HG02571 (cell line): ENCODE results near the gene RASGRP2.

Experiments
- ATAC-seq: cut with Tn5 transposase; IDR thresholded peaks from one replicate; pipeline ENCODE4 v1.9.1; 2021; ENCODE audit warnings: mild to moderate bottlenecking, moderate library complexity; ENCODE audit not compliant: unreplicated experiment

Gene RASGRP2

DNA sequence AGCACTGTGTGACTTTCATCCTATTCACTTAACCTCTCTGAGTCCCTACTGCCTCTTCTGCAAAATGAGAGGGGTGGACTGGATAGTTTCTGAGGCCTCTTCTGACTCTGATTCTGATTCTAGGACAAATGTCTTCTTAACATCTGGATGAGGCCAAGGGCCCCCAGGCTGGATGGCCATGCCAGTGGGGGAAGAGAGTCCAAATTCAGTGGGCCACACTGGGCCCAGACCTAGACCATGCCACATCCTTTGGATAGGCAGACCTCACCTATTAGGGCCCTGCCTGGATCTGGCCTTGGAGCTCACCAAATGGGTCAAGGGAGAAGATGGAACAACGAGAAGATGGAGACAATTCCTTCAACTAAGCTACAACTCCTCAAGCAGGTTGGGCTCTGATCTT, 45.5 kb downstream of the RASGRP2 start:
- ATAC-seq = no peak

GRCh38 chr11:64697663-64698375, 46.1 kb downstream of the RASGRP2 start:
- ATAC-seq = no peak

DNA sequence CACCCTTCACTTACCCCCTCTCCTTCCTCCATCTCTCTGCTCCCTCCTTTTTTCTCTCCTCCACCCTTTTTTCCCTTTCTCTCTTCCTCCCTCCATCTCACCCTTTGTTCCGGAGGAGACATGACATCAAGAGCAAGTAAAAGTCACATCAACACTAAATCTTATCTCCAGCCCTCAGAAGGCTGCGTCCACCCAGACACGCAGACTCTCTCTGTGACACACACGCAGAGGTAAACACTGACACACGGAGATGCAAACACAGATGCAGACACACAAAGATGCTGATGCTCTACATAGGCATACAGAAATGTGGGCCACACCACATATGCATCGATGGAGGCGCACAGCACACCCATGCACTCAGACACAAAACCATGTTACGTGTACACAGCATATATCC, 47.9 kb downstream of the RASGRP2 start:
- ATAC-seq = no peak

DNA sequence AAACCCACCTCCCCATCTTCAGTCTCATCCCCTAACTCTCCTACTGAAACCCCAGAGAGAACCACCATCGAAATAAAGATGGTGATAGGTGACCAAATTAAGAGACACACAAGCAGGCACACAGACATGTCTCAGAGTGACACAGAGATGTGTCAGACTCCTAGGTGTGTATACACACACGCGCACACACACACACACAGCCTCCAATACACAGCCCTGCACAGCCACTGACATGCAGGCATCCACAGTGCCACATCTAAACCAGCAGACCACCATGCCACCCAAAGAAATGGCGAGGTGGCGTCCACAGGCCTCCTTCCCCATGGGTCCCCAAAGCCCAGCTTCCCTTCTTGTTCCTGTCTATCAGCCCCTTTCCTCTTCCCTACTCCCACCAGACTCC, 48.4 kb downstream of the RASGRP2 start:
- ATAC-seq = no peak

DNA sequence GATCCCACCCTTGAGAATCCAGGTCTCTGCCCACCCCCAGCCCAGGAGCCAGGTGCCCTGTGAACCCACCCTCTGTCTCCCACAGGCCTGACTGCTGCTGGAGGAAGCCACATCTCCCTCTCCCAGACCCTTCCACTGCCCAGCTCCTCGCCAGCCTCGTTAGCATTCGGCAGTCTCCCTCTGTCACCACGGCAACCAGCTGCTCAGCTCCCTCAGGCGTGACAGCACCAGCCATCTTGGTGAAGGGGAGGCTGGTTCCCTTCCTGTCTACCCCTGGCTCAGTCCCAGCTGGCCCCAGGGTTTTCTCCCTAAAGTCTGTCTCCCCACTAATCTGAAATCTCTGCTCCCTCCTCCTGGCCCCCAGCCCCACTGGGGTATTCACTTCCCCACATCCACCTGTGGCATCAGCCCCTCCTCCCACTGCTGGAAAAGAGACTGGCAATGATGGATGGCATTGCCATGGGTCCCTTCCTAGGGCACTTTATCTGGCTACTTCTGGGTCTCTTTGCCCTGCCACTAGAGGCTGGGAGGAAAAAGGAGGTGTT, 49.0 kb downstream of the RASGRP2 start:
- no peak for ATAC-seq

DNA sequence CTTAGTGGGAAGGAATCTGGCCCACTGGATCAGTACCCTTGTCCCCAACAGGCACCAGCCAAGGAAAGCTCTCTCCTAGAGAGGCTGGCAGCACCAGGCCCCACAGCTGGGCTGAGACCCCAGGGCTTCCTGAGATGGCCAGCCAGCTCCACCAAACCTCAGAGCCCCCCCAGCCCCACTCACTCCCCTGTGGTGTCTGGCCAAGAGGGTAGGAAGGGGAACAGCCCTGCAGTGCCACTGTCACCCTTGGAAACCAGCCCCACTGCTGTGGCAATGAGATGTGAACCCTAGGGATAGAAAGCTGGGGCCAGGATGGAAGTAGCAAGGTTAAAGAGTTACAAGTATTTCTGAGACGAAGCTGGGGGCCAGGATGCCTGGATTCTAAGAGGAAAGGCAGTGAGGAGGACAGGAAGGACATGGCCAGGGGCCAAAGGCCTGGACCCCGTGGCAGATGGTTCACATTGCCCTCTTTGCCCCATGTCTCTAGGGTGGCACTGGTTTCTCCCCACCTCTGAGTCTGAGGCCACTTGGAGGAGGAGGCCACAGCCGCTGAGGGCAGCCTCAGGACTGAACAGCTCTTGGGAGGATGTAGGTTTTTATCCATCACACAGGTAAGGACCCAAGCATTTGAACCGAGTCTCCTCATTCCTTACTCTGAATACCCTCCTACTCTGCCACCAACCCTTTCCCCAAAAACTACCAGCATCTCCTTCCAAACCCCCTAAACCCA, 49.8 kb downstream of the RASGRP2 start:
- no peak for ATAC-seq

DNA sequence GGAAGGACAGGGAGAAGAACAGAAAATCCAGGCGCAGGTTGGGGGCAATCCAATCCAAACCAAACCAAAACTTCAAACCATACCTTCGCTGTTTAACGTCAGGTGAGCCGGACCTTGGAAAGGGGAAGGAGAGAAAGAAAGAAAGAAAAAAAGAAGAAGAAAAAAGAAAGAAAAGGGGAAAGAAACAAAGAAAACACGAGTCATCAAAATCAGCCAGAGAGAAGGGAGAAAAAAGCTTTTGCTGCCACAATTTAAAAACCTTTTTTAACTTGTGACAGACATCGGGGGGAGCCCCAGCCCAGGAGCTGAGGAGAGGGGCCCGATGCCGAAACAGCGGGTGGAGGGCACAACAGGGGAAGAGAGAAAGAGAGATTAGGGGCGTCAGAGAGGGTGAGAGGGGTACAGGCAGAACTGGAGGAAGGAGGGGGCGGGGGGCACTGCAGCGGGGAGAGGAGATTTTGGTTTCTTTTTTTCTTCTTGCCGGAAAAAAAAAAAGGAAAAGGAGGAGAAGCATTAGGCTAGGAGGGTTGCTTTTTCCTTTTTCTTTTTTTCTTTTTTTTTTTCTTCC, 51.1 kb downstream of the RASGRP2 start:
- no peak for ATAC-seq

- ATAC-seq = no peak
Observed at GRCh38 chr11:64691543-64691942, 52.4 kb downstream of the RASGRP2 start.

GRCh38 chr11:64690235-64690634, 53.7 kb downstream of the RASGRP2 start:
- no peak for ATAC-seq

DNA sequence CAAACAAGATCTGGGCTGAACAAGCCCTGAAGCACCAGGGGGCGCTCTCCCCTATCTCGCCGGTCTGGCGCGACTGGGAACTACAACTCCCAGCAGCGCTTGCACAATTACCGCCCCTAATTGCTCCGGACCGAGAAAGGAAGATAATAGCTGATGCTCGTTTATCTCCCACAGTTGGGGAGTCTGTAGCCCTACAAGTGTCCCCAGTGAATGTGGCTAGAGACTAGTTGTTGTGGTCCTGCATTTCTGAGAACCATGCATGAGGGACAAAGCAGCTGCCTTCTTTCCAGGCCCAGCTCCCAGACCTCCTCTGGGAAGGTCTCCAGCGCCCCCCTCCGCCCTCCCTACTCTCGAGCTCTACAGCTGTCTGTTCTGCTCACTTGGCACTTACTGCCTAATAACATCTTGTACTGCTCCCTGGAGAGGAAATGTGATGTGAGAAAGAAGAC, 55.4 kb downstream of the RASGRP2 start:
- no peak for ATAC-seq

GRCh38 chr11:64687643-64688533, 56.1 kb downstream of the RASGRP2 start:
- ATAC-seq = no peak

GRCh38 chr11:64687204-64687603, 56.7 kb downstream of the RASGRP2 start:
- no peak for ATAC-seq

DNA sequence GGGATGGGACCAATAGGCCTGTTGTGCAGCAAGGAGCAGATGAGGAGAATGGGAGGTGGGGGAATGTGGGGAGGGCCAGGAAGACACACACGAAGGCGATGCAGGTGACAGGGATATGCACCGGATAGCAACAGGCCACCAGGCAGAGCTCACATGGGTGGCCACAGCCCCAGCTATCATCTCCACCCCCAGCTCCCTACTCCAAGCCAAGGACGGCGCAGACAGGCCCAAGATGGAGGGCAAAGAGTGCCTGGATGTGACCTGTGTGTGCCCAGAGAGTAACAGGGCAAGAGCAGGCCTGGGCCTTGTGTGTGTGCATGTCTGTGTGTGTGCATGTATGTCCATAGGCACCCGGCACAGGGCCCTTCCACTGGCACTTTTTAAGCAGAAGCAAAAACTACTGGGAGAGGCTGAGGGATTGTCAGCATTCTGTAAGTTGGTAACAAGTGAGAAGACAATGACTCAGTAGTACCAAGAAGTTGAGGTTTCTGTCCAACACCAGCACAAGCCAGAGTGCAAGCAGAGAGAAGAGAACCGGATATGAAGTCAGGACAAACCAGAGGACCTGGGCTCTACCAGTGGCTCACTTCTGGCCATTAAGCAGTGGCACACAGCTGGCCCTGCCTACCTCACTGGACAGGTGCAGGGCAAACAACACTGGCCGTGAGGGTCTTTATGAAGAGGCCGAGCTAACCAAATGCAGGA, 57.3 kb downstream of the RASGRP2 start:
- no peak for ATAC-seq

DNA sequence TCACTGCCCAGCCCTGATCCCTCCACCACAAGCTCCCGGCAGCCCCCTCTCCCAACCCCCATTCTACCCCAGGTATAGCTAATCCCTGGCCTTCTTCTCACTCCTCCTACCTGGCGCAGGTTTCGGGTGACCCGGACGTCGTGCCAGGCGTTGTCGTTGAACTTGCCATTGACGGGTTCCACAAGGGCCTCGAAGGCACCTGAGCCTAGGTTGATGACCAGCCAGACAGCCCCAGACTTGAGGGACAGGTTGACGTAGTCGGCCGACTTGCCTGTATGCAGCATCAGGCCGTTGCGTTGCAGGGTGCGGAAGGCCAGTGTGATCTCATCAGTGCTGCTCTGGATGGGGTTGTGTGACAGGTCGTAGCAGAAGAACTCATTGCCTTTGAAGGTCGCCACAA, 58.4 kb downstream of the RASGRP2 start:
- no peak for ATAC-seq

DNA sequence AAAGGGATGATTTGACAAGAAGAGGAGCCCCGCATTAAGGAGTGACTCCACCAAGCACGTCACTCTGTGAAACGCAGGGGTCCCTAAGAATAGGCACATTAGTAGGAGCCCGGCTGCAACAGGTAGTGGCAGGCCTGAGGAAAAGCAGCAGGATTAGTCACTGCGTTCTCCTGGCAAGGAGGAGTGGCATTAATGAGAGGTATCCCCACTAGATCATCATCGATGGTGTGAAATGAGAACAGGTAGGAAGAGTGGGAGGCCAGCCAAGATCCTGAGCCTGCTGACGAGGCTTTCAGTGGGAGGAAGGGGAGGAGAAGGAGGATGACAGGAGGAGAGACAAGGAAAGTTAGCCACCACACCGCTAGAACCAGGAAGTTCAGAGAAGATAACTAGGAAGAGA, 59.6 kb downstream of the RASGRP2 start:
- ATAC-seq = no peak

GRCh38 chr11:64681171-64681570, 62.8 kb downstream of the RASGRP2 start:
- no peak for ATAC-seq

- no peak for ATAC-seq
Observed at GRCh38 chr11:64679846-64680245, 64.1 kb downstream of the RASGRP2 start.

DNA sequence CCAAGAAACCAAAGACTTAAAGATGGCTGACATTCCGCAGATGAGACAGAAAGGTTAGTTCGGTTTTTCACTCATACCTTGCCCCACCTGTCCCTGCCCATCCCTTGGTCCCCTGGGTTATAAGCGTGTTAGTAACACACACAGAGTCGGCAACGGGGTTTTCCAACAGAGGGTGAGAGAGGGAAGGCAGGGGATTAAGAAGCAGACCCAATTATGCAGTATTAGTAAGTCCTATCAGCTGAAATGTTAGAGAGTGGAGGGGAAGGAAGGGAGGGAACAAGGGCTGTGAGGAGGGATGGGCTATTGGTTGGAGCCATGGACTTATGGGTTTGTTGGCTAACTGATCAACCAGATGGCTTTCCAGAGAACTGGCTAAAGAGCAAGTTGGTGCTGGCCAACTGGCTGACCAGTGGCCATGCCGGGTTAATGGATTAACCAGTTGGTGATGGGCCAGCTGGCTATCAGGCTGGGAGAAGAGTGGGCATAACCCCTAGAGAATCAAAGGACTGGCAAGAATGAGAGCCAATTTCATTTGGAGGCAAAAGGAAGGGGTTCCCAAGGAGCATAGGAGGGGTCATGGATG, 66.4 kb downstream of the RASGRP2 start:
- ATAC-seq = no peak
